NCI-H1105 treated with DMSO at 0.1 percent for 48 hours (cell line): ENCODE measurements around the gene FBXL4.

ENCODE experiments used
- DNase-seq: peaks from one replicate; lab custom pipeline; 2025; lab: John Stamatoyannopoulos, UW

Gene FBXL4

DNA sequence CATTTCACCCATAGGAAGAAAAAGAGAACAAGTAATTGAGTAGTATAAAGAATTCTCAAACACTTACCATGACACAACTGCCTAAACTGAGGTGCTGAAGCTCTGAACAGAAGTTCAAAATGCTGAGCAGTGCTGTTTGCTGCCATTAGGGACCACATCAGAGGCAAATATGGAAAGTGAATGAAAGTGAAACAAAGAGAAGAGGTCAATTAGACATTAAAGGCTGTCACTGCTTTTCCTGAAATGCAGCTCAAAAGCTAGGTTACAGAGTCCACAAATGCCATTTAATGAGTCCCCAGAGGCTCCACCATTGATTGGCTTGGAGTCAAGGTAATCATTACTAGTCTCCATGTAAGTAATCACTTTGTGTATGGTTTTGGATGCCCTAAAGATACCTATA lies 67.3 kb downstream of the FBXL4 start:
- peak; percentile 40 for DNase-seq

GRCh38 chr6:98877250-98877649 lies 70.5 kb downstream of the FBXL4 start:
- DNase-seq = no peak

DNA sequence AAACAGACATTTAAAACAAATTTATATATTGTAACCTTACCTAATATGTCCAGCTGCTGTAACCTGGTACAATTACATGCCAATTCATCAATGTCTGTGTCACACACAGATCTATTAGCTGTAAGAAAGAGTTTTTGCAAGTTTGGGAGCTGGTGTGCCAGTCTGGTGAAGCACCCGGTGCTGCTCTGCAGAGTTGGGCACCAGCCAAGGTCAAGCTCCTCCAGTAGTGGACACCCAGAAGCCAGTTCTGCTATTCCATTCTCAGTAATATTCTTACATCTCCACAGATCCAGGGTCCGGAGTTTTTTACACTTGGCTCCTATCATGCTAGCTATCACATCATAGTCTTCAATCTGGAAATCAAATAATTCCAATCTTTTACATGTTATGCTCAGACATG lies 72.4 kb downstream of the FBXL4 start:
- no peak for DNase-seq

- DNase-seq = no peak
Observed at GRCh38 chr6:98871821-98872220, 75.9 kb downstream of the FBXL4 start.

DNA sequence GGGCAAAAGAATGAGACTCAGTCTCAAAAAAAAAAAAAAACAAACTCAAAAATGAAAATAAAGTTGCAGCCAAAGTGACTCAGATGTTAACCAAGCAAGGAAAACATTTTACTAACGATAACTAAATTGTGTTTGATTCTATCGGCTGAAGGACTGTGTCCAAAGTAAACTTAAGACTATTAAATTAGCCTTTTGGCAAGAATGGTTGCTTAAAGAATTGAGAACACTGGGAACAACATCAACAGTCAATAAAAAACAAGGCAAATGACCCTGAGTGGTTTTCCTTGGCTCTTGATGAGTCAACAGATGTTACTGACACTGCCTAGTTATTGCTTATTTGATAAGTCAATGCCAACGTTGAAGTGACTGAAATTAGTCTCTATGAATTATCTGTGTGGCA lies 76.7 kb downstream of the FBXL4 start:
- peak; percentile 39 for DNase-seq

- DNase-seq = no peak
Observed at GRCh38 chr6:98864497-98864896, 83.2 kb downstream of the FBXL4 start.

DNA sequence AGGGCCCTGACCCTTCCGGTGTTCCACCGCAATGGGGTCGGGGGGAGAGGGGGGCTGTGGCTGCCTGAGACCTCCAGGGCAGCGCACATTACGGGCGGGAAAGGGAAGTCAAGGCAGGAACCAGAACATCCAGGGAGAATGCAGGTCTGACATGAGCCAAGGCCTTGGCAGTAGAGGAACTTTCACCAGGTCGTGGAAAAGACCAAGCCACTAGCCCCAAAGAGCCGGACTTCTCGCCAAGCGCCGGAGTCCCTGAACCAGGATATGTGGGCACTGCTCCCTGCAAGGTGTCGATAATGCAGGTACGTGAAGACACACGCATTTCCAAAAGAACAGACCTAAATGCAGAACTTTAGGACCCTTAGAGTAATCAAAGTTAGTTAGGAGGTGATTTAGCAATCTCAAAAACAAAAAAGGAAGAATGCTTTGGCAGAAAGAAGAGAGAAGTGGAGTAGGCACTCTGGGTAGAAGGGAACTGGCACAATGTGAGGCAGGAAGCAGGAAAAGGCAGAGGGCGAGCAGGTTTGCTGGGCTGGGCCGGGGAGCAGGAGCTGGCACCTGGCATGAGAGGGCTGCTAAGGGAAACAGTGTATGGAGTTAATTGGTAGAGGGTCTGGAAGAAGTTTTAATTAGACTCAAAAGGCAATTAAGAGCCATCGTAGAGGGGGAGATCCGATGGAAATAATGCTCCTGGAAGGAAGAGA lies 99.1 kb downstream of the FBXL4 start:
- peak; percentile 45 for DNase-seq

- no peak for DNase-seq
Observed at GRCh38 chr6:98847779-98848538, 99.8 kb downstream of the FBXL4 start.

GRCh38 chr6:98847416-98847778 lies 100.3 kb downstream of the FBXL4 start:
- DNase-seq = no peak

DNA sequence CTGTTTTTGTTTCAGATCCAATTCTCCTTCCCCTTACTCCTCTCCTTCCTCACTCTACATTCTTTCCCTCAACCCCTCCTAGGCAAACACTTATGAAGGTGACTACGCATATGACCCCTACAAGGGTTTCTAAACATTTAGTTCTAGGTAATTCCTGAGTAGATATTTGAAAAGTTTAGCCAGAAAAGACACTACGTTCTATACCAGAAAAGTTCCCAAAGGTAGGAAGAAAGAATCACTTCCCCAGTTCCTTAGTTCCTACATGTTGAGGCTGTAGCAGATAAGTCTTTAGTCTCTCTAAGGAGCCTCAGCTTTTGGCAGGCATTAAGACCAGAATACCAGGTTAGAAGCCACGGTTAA lies 101.7 kb downstream of the FBXL4 start:
- DNase-seq = no peak

GRCh38 chr6:98845211-98846020 lies 102.3 kb downstream of the FBXL4 start:
- peak; percentile 92 for DNase-seq

DNA sequence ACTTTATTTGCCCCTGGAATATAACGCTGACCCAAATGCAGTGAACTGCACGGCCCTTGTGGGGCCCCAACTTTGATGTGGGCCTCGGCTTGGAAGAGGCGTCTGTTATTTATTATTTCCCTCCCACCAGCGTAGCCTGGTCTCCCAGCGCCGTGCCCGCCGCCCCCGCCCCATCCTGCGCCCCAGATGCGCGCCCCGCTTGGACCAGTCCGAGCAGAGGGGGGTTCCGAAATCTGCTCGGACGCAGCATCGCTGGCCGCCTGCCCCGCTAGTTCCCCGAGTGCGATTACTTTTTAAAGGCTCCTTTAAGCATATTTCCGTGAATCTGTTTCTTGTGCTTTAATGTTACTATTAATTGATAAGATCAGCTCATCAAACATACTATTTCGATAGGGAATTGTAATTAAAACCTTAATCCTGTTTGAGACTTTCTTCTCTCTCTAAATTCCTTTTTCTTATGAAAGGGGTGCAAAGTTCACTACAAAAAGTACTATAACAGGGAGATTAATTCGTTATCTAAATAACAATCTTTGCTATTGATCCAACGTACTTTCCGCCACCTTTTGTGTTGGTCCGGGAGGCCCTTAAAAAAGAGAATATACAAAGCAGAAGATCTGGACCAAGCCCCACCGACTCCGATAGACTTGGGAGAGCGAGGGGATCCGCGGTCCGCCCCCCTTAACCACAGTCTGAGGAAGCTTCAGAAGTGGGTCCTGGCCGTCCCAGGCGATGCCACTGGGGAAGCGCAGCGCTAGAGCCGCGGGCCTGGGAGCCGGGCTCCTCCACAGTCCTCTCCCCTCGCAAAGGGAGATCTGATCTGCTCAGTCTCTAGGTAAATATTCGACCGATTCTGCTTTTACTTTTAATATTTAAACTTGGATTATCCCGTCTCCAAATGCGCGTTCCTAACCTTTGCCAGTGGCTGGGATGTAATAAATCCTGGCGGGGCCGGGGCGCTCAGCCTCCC lies 103.2 kb downstream of the FBXL4 start:
- no peak for DNase-seq

DNA sequence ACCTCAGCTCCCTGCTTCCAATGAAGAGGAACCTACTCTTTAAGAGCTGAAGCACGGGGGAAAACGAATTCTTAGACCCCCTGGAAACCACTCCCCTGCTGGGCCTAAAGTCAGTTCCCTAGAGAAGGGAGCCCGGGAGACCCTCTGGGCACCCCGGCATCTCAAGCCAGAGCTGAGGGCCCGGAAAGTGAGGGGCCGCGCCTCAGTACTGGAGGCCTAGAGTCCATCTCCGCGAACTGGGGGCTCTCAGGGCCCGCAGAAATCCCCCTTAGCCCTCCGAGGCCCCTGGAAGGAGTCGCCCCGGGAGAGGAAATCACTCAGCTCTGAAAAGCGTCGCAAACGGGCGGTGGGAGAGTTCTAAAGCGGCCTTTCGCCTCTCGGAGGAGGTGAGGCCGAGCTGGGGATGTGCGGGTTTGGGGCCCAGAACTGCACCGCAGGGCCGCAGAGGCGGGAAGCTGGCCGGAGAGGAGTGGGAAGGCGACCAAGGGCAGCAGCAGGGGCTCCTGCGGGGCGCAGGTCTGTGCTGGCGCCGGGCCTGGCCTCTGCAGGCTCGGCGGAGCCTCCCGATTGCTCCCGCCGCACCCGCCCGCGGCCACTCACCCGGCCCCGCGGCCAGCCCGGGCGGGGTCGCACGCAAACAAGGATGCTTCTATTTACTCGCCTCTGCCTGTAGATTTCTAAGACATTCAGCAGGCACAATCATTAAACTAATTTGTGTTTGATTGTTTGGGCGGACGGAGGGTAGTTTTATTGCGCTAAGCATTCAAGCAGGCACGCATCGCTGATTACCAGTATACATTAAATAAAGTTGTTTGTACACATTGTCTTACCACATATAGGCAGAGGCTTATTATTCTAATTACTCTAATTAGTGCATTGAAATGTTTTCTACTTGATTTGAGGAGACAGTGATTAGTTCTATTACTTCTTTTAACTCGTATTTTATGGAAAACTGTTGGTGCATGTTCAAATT lies 104.2 kb downstream of the FBXL4 start:
- DNase-seq = no peak

GRCh38 chr6:98842342-98843180 lies 105.2 kb downstream of the FBXL4 start:
- DNase-seq = no peak

DNA sequence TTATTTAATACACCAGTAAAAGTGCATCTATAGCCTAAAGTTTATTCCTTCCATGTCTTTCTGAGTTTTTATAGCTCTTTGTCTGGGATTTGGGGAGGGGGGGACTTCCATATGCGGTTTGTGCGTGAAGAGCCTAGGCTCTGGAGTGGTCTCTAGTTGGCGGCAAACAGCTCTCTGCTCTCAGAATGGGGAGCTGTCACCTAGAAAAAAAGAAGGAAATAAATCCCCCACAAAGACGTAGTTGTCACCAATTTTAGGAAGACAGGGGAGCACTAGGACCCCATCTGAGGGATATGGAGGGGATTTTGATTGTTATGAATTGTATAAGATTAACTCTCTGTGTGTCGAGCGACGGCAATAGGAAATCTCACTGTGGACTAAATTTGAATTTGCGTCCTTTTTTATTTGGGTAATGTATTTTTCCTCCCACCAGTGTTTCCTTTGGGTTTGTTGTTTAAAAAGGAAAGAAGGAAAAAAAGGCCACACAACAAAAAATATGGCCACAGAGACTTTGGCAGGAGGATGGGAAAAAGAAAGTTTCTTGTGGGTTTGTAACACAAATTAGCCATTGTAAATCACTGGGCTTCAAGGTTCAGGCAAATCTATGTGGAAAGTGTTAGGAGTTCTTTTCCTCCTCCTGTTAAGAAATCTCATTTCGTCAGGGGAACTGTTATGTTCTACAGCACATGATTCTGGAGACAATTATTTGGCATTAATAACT lies 106.0 kb downstream of the FBXL4 start:
- DNase-seq = no peak

DNA sequence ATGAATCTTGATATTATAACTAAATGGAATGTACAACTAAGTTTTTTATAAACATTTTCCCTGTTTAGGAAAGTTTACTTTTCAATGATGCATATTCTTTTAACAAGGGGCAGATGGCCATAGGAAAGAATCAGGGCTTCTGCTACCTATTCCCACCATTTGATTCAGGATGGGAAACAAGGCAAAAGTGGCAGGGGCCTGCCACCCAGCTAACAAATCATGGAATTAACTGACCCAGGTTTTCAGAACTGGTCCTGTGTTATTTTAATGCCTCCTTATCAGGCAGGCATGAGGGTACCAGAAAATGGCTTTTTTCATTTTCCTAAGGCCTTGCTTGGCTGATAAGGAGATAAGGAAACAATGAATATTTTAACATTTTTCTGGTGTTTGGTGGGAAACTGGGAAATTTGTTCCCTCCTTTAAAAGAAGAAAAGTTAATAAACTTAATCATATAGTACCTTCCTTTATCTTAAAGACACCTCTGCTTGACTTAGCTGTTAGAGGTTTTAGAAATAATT lies 106.7 kb downstream of the FBXL4 start:
- no peak for DNase-seq

DNA sequence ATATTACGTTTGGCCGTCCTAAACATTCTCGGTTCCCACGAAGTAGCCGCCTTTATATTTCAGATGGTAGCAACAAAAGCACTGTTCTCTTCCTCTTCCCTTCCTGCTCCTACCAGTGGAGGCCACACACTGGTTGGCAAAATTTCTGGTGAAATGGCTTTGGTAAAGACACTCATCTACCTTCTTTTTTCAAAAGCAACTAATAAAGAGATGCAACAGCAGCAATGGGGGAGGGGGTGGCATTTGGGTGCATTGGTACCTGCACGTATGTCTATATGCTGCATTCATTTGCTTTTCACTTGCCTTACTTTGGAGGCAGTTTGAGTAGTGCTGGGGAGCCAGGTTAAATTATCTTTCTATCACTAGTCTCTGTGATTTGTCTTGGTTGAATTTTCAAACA lies 107.4 kb downstream of the FBXL4 start:
- DNase-seq = no peak

- DNase-seq = peak; percentile 48
Observed at GRCh38 chr6:98839781-98840361, 107.9 kb downstream of the FBXL4 start.
